ENCODE data around the gene JCAD. TPM values are rescaled to one million over a fixed set of nuclear protein-coding genes. Genes with fewer than 3 reads are reported as not detected.
"Not testable (repeated sequence)": the region's sequence is repeated elsewhere in the genome, so short reads cannot be mapped to it uniquely, and the experiment has no call there.

The JCAD gene
- total RNA-seq, 1 experiment from 2014 or later = not detected

DNA sequence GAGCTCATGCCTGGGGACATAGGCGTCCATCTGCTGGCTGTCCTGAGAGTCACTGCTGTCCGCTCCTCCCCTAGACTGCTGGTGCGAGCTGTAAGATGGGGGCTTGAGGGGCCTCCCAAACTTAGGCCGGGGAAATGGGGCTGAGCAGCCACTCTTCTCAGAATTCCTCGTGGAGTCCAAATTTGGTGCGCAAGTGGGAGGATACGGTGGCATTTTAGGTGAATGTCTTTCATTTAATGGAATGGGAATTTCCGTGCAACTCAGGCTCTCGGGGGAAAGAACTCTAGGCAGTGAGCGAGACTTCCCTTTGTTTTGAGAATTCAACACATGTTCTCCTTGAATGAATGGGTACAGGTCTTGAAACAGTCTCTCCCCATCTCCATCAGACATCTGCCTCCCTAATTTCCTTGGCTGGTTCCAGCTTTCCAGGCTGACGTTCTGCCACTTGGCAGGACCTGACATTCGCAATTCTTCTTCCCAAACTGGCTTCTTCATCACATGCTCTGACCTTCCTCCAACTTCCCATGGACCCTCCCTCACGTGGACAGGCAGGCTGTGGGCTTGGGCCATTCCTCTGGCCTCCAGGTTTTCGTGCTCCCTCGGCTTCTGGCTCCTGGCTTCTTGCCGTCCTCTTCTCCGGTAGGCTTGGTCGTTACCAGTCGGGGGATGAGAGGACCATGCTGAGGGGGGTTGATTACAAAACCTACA is 30.1 kb downstream of the JCAD start:
- Histone ChIP-seq H3K79me2 (ENCODE audit: low read length) (no peaks in the 10 kb centered on the region), H3K9ac (ENCODE audit: low read length) (no peak overlapping the region), H3K4me2 (ENCODE audit: low read depth, low read length, poor library complexity, severe bottlenecking) (no peak overlapping the region), H3K9me3 (ENCODE audit: low read length) (no peaks in the 10 kb centered on the region), H2AFZ (ENCODE audit: low read length) (no peak overlapping the region), H3K36me3 (ENCODE audit: insufficient read depth, low read length) (no peaks in the 10 kb centered on the region), H3K27ac (ENCODE audit: low read length) (no peak overlapping the region), H3K4me3 (ENCODE audit: low read length) (no peak overlapping the region), H4K20me1 (ENCODE audit: insufficient read depth, low read depth, low read length) (no peaks in the 10 kb centered on the region), H3K9me2 (replicated peaks; ENCODE audit: insufficient read depth, low read length) (no peaks in the 10 kb centered on the region), H3K27me3 (ENCODE audit: low read length) (no peaks in the 10 kb centered on the region), H3K4me1 (ENCODE audit: low read length) (peaks cover 6% of the 10 kb centered on the region)
- no peak for DNase-seq

DNA sequence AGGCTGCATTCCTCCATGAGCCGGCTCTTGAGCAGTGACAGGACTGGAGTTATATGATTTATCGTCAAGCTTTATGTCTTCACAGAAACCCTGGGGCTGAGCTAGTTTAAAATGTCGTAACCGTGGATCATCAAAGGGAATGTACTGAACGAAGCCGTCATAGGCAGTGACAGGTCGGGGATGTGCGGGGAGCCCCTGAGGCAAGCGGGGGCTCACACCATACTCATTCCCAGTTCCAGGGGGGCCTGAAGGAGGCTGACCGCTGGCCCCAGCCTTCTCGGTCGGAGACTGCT is 30.7 kb downstream of the JCAD start:
- no peak overlapping the region for H3K4me2 ChIP-seq (ENCODE audit: low read depth, low read length, poor library complexity, severe bottlenecking)
- H3K4me3 ChIP-seq (ENCODE audit: low read length) = no peak overlapping the region
- H3K9me2 ChIP-seq (replicated peaks; ENCODE audit: insufficient read depth, low read length) = no peaks in the 10 kb centered on the region
- no peaks in the 10 kb centered on the region for H3K9me3 ChIP-seq (ENCODE audit: low read length)
- no peak for DNase-seq
- no peaks in the 10 kb centered on the region for H4K20me1 ChIP-seq (ENCODE audit: insufficient read depth, low read depth, low read length)
- no peak overlapping the region for H3K27ac ChIP-seq (ENCODE audit: low read length)
- H2AFZ ChIP-seq (ENCODE audit: low read length) = no peak overlapping the region
- no peaks in the 10 kb centered on the region for H3K79me2 ChIP-seq (ENCODE audit: low read length)
- H3K27me3 ChIP-seq (ENCODE audit: low read length) = no peaks in the 10 kb centered on the region
- H3K9ac ChIP-seq (ENCODE audit: low read length) = no peak overlapping the region
- no peaks in the 10 kb centered on the region for H3K36me3 ChIP-seq (ENCODE audit: insufficient read depth, low read length)
- peaks cover 6% of the 10 kb centered on the region for H3K4me1 ChIP-seq (ENCODE audit: low read length)

DNA sequence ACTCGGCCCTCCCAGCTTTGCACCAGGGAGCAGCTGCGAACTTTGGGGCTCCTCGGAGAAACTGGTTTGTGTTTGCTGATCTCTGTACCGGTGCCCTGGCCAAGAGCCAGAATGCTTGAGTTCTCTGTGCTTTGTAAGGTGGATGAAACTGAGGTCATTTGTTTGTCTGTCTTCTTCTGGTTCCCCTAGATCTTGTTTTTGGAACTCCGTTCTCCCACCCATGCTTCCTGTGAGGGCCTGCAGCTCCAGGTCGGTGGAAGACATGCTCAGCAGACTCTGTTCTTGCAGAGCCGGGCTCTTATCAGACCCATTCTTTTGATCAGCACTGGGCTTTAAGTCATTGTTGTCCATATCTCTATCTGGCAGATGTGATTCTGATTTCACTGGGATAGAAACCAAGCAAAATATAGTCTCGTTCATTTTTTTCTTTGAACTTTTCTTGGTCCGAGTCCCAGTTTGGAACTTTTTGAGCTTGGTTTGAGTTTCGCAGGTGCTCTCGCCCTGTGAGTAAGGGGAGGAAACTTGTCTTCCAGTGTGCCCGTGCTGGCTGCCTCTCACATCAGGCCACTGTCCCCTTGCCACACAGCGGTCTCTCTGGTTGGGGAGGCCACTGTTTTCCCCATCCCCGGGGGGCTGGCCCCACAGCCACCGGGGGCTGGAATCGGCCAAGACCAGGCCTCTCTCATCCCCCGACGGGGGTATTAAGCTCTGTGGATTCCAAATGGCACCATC is 31.2 kb downstream of the JCAD start:
- no peak for DNase-seq
- H3K4me3 ChIP-seq (ENCODE audit: low read length) = no peak overlapping the region
- H3K9me2 ChIP-seq (replicated peaks; ENCODE audit: insufficient read depth, low read length) = no peaks in the 10 kb centered on the region
- no peak overlapping the region for H2AFZ ChIP-seq (ENCODE audit: low read length)
- no peaks in the 10 kb centered on the region for H3K36me3 ChIP-seq (ENCODE audit: insufficient read depth, low read length)
- H3K79me2 ChIP-seq (ENCODE audit: low read length) = no peaks in the 10 kb centered on the region
- H3K27me3 ChIP-seq (ENCODE audit: low read length) = no peaks in the 10 kb centered on the region
- no peaks in the 10 kb centered on the region for H3K9me3 ChIP-seq (ENCODE audit: low read length)
- no peak overlapping the region for H3K27ac ChIP-seq (ENCODE audit: low read length)
- peaks cover 6% of the 10 kb centered on the region for H3K4me1 ChIP-seq (ENCODE audit: low read length)
- no peak overlapping the region for H3K4me2 ChIP-seq (ENCODE audit: low read depth, low read length, poor library complexity, severe bottlenecking)
- no peaks in the 10 kb centered on the region for H4K20me1 ChIP-seq (ENCODE audit: insufficient read depth, low read depth, low read length)
- H3K9ac ChIP-seq (ENCODE audit: low read length) = no peak overlapping the region

DNA sequence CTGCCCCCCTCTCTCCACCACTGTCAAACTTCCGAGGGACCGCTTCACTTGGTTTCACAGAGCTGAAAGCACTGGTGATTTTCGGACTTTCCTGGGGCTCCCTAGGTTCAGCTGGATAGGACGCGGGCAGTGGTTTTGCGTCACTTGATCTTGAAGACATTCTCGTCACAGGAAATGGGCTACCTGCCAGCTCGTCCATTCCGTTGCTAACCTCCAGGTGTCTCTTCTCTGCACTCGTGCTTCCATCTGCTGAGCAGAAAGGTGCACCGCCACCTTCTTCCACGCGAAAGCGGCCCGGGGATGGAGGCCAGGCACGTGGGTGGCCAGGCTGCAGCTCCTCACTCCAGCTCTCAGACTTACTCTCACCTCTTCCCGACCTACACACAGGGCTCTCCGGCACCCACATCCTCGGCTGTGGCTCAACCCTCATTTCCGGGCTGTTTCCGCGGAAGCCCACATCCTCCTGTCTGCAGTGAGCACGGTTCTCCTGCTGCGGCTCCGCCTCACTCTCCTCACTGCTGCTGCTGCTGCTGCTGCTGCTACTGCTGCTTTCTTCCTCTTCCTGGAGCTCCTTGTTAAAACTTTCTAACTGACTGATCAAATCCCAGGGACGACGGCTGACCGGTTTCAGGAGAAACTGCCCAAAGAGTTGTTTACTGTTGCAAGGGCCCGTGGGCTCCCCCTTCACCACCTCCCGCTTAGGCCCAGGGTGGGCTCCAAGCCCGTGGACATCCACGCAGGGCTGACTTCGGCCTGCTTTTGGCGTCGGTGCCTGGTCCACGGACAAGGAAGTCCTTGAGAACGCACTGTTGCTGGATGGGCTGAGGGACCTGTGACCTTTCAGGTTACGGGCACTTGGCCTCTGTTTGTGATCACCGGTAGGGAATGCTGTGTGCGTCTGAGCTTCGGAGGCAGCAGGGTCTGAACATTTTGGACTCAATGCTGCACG is 32.1 kb downstream of the JCAD start:
- Histone ChIP-seq H3K4me3 (ENCODE audit: low read length) (peak overlapping the region; percentile 47; the same call in 1 of the 2 replicates), H3K27ac (ENCODE audit: low read length) (no peak overlapping the region), H3K4me2 (ENCODE audit: low read depth, low read length, poor library complexity, severe bottlenecking) (peak overlapping the region; percentile 53), H2AFZ (ENCODE audit: low read length) (peak overlapping the region; percentile 65; the same call in 1 of the 2 replicates), H3K9me2 (replicated peaks; ENCODE audit: insufficient read depth, low read length) (no peaks in the 10 kb centered on the region), H4K20me1 (ENCODE audit: insufficient read depth, low read depth, low read length) (no peaks in the 10 kb centered on the region), H3K36me3 (ENCODE audit: insufficient read depth, low read length) (no peaks in the 10 kb centered on the region), H3K79me2 (ENCODE audit: low read length) (no peaks in the 10 kb centered on the region), H3K9me3 (ENCODE audit: low read length) (no peaks in the 10 kb centered on the region), H3K27me3 (ENCODE audit: low read length) (no peaks in the 10 kb centered on the region), H3K4me1 (ENCODE audit: low read length) (peaks cover 6% of the 10 kb centered on the region), H3K9ac (ENCODE audit: low read length) (no peak overlapping the region)
- peak; percentile 68 for DNase-seq

DNA sequence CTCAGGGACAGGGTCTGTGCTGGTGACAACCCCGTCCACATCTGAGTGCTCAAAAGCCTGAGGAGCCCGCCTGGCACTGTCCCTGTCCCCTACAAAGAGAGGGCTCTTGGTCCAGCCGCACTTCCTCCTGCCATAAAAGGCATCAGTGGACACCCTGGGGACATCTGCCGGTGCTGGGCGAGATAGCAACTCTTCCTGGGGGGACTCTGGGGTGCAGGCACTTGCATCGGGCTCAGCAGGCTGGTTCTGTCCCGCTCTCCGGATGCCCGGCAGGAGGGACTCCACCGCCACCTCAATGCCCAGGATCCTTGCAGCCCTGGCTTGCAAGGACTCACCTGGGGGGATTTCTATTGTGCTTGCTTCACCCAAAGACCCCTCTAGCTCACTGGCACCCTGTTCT is 32.8 kb downstream of the JCAD start:
- Histone ChIP-seq H3K27me3 (ENCODE audit: low read length) (no peaks in the 10 kb centered on the region), H3K9me2 (replicated peaks; ENCODE audit: insufficient read depth, low read length) (no peaks in the 10 kb centered on the region), H4K20me1 (ENCODE audit: insufficient read depth, low read depth, low read length) (no peaks in the 10 kb centered on the region), H3K4me3 (ENCODE audit: low read length) (no peak overlapping the region), H3K36me3 (ENCODE audit: insufficient read depth, low read length) (no peaks in the 10 kb centered on the region), H3K79me2 (ENCODE audit: low read length) (no peaks in the 10 kb centered on the region), H2AFZ (ENCODE audit: low read length) (peak overlapping the region; percentile 65; the same call in 1 of the 2 replicates), H3K9me3 (ENCODE audit: low read length) (no peaks in the 10 kb centered on the region), H3K27ac (ENCODE audit: low read length) (no peak overlapping the region), H3K4me1 (ENCODE audit: low read length) (peaks cover 6% of the 10 kb centered on the region), H3K9ac (ENCODE audit: low read length) (no peak overlapping the region), H3K4me2 (ENCODE audit: low read depth, low read length, poor library complexity, severe bottlenecking) (peak overlapping the region; percentile 53)
- DNase-seq = no peak

DNA sequence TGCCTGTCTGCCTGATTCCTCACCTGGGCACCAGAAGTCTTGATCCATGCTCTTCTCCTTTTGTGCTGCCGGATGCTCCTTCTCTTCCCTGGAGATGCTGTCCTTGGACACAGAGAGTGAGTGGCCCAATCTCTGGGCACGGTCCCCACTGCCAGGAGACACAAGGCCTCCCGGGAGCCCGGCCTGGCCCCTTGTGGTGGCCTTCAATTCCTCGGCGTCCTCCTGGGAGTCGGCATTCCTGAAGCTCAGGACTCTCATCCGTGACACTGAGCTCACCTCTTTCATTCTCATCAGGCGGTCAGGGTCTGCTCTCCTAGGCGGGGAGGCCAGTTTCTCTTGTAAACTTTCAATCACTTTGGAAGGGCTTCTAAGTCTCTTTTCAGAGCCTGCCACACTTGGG is 33.3 kb downstream of the JCAD start:
- H3K79me2 ChIP-seq (ENCODE audit: low read length) = no peaks in the 10 kb centered on the region
- H3K36me3 ChIP-seq (ENCODE audit: insufficient read depth, low read length) = no peaks in the 10 kb centered on the region
- H3K9ac ChIP-seq (ENCODE audit: low read length) = no peak overlapping the region
- no peaks in the 10 kb centered on the region for H4K20me1 ChIP-seq (ENCODE audit: insufficient read depth, low read depth, low read length)
- H3K4me2 ChIP-seq (ENCODE audit: low read depth, low read length, poor library complexity, severe bottlenecking) = no peak overlapping the region
- H3K4me1 ChIP-seq (ENCODE audit: low read length) = peaks cover 6% of the 10 kb centered on the region
- H3K9me3 ChIP-seq (ENCODE audit: low read length) = no peaks in the 10 kb centered on the region
- H2AFZ ChIP-seq (ENCODE audit: low read length) = no peak overlapping the region
- no peaks in the 10 kb centered on the region for H3K9me2 ChIP-seq (replicated peaks; ENCODE audit: insufficient read depth, low read length)
- H3K4me3 ChIP-seq (ENCODE audit: low read length) = no peak overlapping the region
- H3K27ac ChIP-seq (ENCODE audit: low read length) = no peak overlapping the region
- H3K27me3 ChIP-seq (ENCODE audit: low read length) = no peaks in the 10 kb centered on the region
- DNase-seq = no peak

DNA sequence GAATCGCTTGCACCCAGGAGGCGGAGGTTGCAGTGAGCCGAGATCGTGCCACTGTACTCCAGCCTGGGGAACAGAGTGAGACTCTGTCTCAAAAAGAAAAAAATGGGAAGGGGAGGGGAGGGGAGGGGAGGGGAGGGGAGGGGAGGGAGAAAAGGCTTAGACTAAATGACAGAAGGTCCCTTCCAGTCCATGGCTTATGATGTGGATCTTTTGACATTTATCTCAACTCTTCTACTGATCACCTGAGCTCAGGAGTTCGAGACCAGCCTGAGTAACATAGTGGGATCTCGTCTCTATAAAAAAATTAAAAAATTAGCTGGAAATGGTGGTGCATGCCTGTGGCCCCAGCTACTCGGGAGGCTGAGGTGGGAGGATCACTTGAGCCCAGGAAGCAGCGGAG is 34.0 kb downstream of the JCAD start:
- H2AFZ ChIP-seq (ENCODE audit: low read length); H3K4me2 ChIP-seq (ENCODE audit: low read depth, low read length, poor library complexity, severe bottlenecking); H3K9me3 ChIP-seq (ENCODE audit: low read length): not testable (repeated sequence)

DNA sequence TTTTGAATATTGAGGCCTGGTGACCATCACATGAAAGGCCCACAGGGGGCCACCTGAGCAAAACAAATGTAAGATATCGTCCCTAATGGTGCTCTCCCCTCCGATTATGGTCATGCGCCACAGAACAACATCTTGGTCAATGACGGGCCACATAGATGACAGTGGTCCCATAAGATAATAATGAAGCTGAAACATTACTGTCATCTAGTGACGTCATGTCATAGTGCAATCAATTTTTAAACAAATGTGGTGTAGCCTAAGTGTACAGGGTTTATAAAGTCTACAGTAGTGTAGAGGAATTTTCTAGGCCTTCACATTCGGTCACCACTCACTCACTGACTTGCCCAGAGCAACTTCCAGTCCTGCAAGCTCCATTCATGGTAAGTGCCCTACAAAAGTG is 36.8 kb downstream of the JCAD start:
- no peak overlapping the region for H2AFZ ChIP-seq (ENCODE audit: low read length)

More for the DNA sequence above, 34.0 kb downstream of the JCAD start:
- H3K9me2 ChIP-seq (replicated peaks; ENCODE audit: insufficient read depth, low read length); DNase-seq; H3K27ac ChIP-seq (ENCODE audit: low read length); H3K4me1 ChIP-seq (ENCODE audit: low read length); H4K20me1 ChIP-seq (ENCODE audit: insufficient read depth, low read depth, low read length); H3K9ac ChIP-seq (ENCODE audit: low read length); H3K27me3 ChIP-seq (ENCODE audit: low read length); H3K79me2 ChIP-seq (ENCODE audit: low read length); H3K4me3 ChIP-seq (ENCODE audit: low read length); H3K36me3 ChIP-seq (ENCODE audit: insufficient read depth, low read length): not testable (repeated sequence)

More for the DNA sequence above, 36.8 kb downstream of the JCAD start:
- H3K9me3 ChIP-seq (ENCODE audit: low read length) = no peaks in the 10 kb centered on the region
- H3K27me3 ChIP-seq (ENCODE audit: low read length) = no peaks in the 10 kb centered on the region
- peaks cover 6% of the 10 kb centered on the region for H3K4me1 ChIP-seq (ENCODE audit: low read length)
- no peak overlapping the region for H3K9ac ChIP-seq (ENCODE audit: low read length)
- no peaks in the 10 kb centered on the region for H3K79me2 ChIP-seq (ENCODE audit: low read length)
- no peak for DNase-seq
- no peaks in the 10 kb centered on the region for H3K36me3 ChIP-seq (ENCODE audit: insufficient read depth, low read length)
- H4K20me1 ChIP-seq (ENCODE audit: insufficient read depth, low read depth, low read length) = no peaks in the 10 kb centered on the region
- no peak overlapping the region for H3K4me2 ChIP-seq (ENCODE audit: low read depth, low read length, poor library complexity, severe bottlenecking)
- H3K27ac ChIP-seq (ENCODE audit: low read length) = no peak overlapping the region
- H3K9me2 ChIP-seq (replicated peaks; ENCODE audit: insufficient read depth, low read length) = no peaks in the 10 kb centered on the region
- no peak overlapping the region for H3K4me3 ChIP-seq (ENCODE audit: low read length)

Data from Karpas-422 (cell line).